ENCODE results near the gene ATP1A4.

The ATP1A4 gene

GRCh38 chr1:160144921-160145320 lies 6.5 kb upstream of the ATP1A4 start:
- DNase-seq (ENCODE audit: low read depth, low spot score) = no peak

- DNase-seq (ENCODE audit: low read depth, low spot score) = no peak
These were observed 5.3 kb upstream of the ATP1A4 start for GRCh38 chr1:160146107-160146506.

- no peak for DNase-seq (ENCODE audit: low read depth, low spot score)
These were observed 3.3 kb upstream of the ATP1A4 start for GRCh38 chr1:160148121-160148520.

GRCh38 chr1:160149233-160149632 lies 2.2 kb upstream of the ATP1A4 start:
- no peak for DNase-seq (ENCODE audit: low read depth, low spot score)

- no peak for DNase-seq (ENCODE audit: low read depth, low spot score)
These were observed 1.7 kb upstream of the ATP1A4 start for GRCh38 chr1:160149716-160150115.

GRCh38 chr1:160154790-160155189 lies 3.4 kb downstream of the ATP1A4 start:
- DNase-seq (ENCODE audit: low read depth, low spot score) = no peak

- DNase-seq (ENCODE audit: low read depth, low spot score) = no peak
These were observed 5.0 kb downstream of the ATP1A4 start for GRCh38 chr1:160156361-160156760.

GRCh38 chr1:160157174-160157573 lies 5.8 kb downstream of the ATP1A4 start:
- DNase-seq (ENCODE audit: low read depth, low spot score) = no peak

- no peak for DNase-seq (ENCODE audit: low read depth, low spot score)
These were observed 6.6 kb downstream of the ATP1A4 start for GRCh38 chr1:160158031-160158430.

GRCh38 chr1:160158534-160158933 lies 7.1 kb downstream of the ATP1A4 start:
- no peak for DNase-seq (ENCODE audit: low read depth, low spot score)

- no peak for DNase-seq (ENCODE audit: low read depth, low spot score)
These were observed 8.4 kb downstream of the ATP1A4 start for GRCh38 chr1:160159846-160160245.

- no peak for DNase-seq (ENCODE audit: low read depth, low spot score)
These were observed 10.7 kb downstream of the ATP1A4 start for GRCh38 chr1:160161965-160162705.

GRCh38 chr1:160162931-160163330 lies 11.5 kb downstream of the ATP1A4 start:
- DNase-seq (ENCODE audit: low read depth, low spot score) = no peak

GRCh38 chr1:160163615-160164014 lies 12.2 kb downstream of the ATP1A4 start:
- no peak for DNase-seq (ENCODE audit: low read depth, low spot score)

- DNase-seq (ENCODE audit: low read depth, low spot score) = no peak
These were observed 12.7 kb downstream of the ATP1A4 start for GRCh38 chr1:160164121-160164520.

GRCh38 chr1:160166166-160166868 lies 14.9 kb downstream of the ATP1A4 start:
- no peak for DNase-seq (ENCODE audit: low read depth, low spot score)

- DNase-seq (ENCODE audit: low read depth, low spot score) = no peak
These were observed 15.7 kb downstream of the ATP1A4 start for GRCh38 chr1:160167056-160167455.

GRCh38 chr1:160167580-160167979 lies 16.2 kb downstream of the ATP1A4 start:
- no peak for DNase-seq (ENCODE audit: low read depth, low spot score)

GRCh38 chr1:160168016-160168415 lies 16.6 kb downstream of the ATP1A4 start:
- DNase-seq (ENCODE audit: low read depth, low spot score) = no peak

- no peak for DNase-seq (ENCODE audit: low read depth, low spot score)
These were observed 17.4 kb downstream of the ATP1A4 start for GRCh38 chr1:160168609-160169369.

- DNase-seq (ENCODE audit: low read depth, low spot score) = no peak
These were observed 18.4 kb downstream of the ATP1A4 start for GRCh38 chr1:160169553-160170399.

GRCh38 chr1:160171354-160171753 lies 20.0 kb downstream of the ATP1A4 start:
- DNase-seq (ENCODE audit: low read depth, low spot score) = no peak

Measured in activated CD4-positive, CD25-positive, alpha-beta regulatory T cell treated with anti-CD3 and anti-CD28 coated beads, Interleukin-2, amount 50 U/mL, for 16 hours (primary cell).